ENCODE data around the gene LOX. TPM values are rescaled to one million over a fixed set of nuclear protein-coding genes. Genes with fewer than 3 reads are reported as not detected.

Gene LOX
- total and polyA plus RNA-seq, 9 of the 15 experiments (the other 6 are each of a cell fraction or from before 2014, with no cell fraction given): 0.06 to 0.09 TPM; not detected in 7

DNA sequence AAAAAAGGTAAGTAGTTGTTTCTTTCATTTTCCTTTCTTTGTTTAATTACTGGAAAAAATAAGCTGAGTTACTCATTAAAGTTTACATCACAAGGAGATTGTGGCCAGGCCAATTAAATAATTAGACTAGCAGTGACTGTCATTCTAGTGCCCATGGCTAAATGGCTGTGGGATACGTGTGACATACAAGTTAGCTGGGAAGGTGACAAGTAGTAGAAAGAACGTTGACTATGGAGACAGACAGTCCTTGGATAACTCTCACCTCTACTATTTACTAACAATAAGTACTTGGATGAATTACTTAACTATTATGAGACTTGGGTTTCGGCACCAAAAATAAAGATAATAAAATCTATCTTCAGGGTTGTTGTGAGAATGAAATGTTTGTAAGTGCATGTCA, 7.0 kb upstream of the LOX start (continued):
- no peak for TF ChIP-seq CREBBP (IDR thresholded peaks at IDR 0.05; ENCODE audit: low read depth, low read length)
- TF ChIP-seq ZBTB34 (CRISPR knock-in tag; IDR thresholded peaks at IDR 0.05): no peak

DNA sequence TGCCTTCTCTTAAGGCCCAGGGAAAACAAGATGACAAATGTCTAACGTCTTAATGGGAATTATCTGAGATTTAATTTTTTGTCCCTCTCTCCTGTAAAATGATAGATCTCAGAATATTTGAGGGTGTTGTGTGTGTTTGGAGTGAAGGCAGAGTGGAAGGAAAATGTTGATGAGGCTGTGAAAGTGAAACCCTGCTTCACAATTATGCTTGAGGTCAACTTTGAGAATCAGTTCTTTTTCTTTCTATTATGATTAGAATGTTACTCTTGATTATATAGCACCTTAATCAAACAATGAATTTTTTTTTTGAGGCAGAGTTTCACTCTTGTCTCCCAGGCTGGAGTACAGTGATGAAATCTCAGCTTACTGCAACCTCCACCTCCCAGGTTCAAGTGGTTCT, 5.5 kb upstream of the LOX start:
- no peak overlapping the region for H3K4me2 ChIP-seq (ENCODE audit: insufficient read depth, low read length)
- POLR2A ChIA-PET: no interaction called here
- no peaks in the 10 kb centered on the region for H4K20me1 ChIP-seq (replicated peaks; ENCODE audit: control insufficient read depth, insufficient read depth, low read length)
- TF ChIP-seq NFIC (IDR thresholded peaks at IDR 0.05) (no peak), ZNF707 (CRISPR knock-in tag; conservative IDR thresholded peaks at IDR 0.05) (no peak), BMI1 (IDR thresholded peaks at IDR 0.05; ENCODE audit: low read length) (no peak), TAF1 (IDR thresholded peaks at IDR 0.05; ENCODE audit: control insufficient read depth, extremely low read depth, insufficient read depth, low read length, severe bottlenecking) (no peak), TBP (optimal IDR thresholded peaks at IDR 0.05; ENCODE audit: low read depth, low read length) (no peak), ARHGAP35 (IDR thresholded peaks at IDR 0.05; ENCODE audit: partially characterized antibody) (no peak), AFF4 (CRISPR knock-in tag; IDR thresholded peaks at IDR 0.05) (no peak), NFE2L1 (tag; IDR thresholded peaks at IDR 0.05; ENCODE audit: borderline replicate concordance, low read depth) (no peak)
- 12% methylated on average over 1 of the region's 1 CpG for WGBS (ENCODE audit: insufficient coverage, low coverage, missing lambda C conversion rate)
- H3K9me3 ChIP-seq (replicated peaks; ENCODE audit: control insufficient read depth, insufficient read depth, low read depth, low read length): peaks cover 1% of the 10 kb centered on the region; the same call in 1 of the 2 replicates
- CTCF ChIA-PET (ENCODE audit: low intra/inter-chr PET ratio): no interaction called here
- H3K9me1 ChIP-seq (ENCODE audit: control insufficient read depth, insufficient read depth, low read length): no peaks in the 10 kb centered on the region
- intact Hi-C loops (cut with micrococcal nuclease): no loop called here
- no TSS peak for BruUV-seq (replicated peaks)
- H3K9ac ChIP-seq (ENCODE audit: insufficient read depth in 1 of 2, low read depth in 2 of 2, low read length in 2 of 2): no peak overlapping the region
- no peak overlapping the region for H3K27ac ChIP-seq (ENCODE audit: extremely low read depth, low read depth, low read length)
- H3K27me3 ChIP-seq (ENCODE audit: control insufficient read depth in 2 of 2, insufficient read depth in 2 of 2, low read length in 2 of 2): no peaks in the 10 kb centered on the region
- in situ Hi-C loops (cut with MboI): no loop called here
- ATAC-seq (no peak), DNase-seq (ENCODE audit: extremely low read depth in 1 of 4, low spot score in 3 of 4) (no peak), FAIRE-seq (no peak)
- no peaks in the 10 kb centered on the region for H3K4me1 ChIP-seq (replicated peaks in 1 of 2; ENCODE audit: control insufficient read depth in 2 of 2, insufficient read depth in 2 of 2, low read length in 2 of 2)
- no peaks in the 10 kb centered on the region for H3K79me2 ChIP-seq (ENCODE audit: control insufficient read depth, insufficient read depth, low read length)
- no peaks in the 10 kb centered on the region for H3K36me3 ChIP-seq (ENCODE audit: control insufficient read depth, insufficient read depth, low read length)
- H2AFZ ChIP-seq (ENCODE audit: low read depth, low read length): no peak overlapping the region
- no peak overlapping the region for H3K4me3 ChIP-seq

All from K562 (cell line).